ENCODE measurements around the gene LRRC59.

- TF ChIP-seq, protein P1, sequence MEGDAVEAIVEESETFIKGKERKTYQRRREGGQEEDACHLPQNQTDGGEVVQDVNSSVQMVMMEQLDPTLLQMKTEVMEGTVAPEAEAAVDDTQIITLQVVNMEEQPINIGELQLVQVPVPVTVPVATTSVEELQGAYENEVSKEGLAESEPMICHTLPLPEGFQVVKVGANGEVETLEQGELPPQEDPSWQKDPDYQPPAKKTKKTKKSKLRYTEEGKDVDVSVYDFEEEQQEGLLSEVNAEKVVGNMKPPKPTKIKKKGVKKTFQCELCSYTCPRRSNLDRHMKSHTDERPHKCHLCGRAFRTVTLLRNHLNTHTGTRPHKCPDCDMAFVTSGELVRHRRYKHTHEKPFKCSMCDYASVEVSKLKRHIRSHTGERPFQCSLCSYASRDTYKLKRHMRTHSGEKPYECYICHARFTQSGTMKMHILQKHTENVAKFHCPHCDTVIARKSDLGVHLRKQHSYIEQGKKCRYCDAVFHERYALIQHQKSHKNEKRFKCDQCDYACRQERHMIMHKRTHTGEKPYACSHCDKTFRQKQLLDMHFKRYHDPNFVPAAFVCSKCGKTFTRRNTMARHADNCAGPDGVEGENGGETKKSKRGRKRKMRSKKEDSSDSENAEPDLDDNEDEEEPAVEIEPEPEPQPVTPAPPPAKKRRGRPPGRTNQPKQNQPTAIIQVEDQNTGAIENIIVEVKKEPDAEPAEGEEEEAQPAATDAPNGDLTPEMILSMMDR (IDR thresholded peaks at IDR 0.05) = no peak
- TF ChIP-seq POLR2A (IDR thresholded peaks at IDR 0.05) = no peak
These were observed 14.4 kb downstream of the LRRC59 start for GRCh38 chr17:50382931-50383330.
